ENCODE data around the gene FCHSD2.
"Not testable (repeated sequence)": the region's sequence is repeated elsewhere in the genome, so short reads cannot be mapped to it uniquely, and the experiment has no call there.

The FCHSD2 gene

GRCh38 chr11:73124800-73125199 lies 17.3 kb downstream of the FCHSD2 start:
- Histone ChIP-seq H3K9me3 (ENCODE audit: control insufficient read depth, low read length) (no peaks in the 10 kb centered on the region), H3K4me3 (ENCODE audit: low read length) (no peak overlapping the region), H3K36me3 (ENCODE audit: control insufficient read depth, insufficient read depth, low read length) (no peaks in the 10 kb centered on the region), H3K9ac (ENCODE audit: low read length) (no peak overlapping the region), H3K4me1 (ENCODE audit: control insufficient read depth, insufficient read depth, low read length) (no peaks in the 10 kb centered on the region), H3K27me3 (ENCODE audit: control insufficient read depth, insufficient read depth, low read length) (no peaks in the 10 kb centered on the region)

GRCh38 chr11:73123892-73124291 lies 18.2 kb downstream of the FCHSD2 start:
- H3K36me3 ChIP-seq (ENCODE audit: control insufficient read depth, insufficient read depth, low read length): not testable (repeated sequence)

GRCh38 chr11:73121692-73122091 lies 20.4 kb downstream of the FCHSD2 start:
- Histone ChIP-seq H3K27me3 (ENCODE audit: control insufficient read depth, insufficient read depth, low read length) (no peaks in the 10 kb centered on the region), H3K9ac (ENCODE audit: low read length) (no peak overlapping the region), H3K36me3 (ENCODE audit: control insufficient read depth, insufficient read depth, low read length) (no peaks in the 10 kb centered on the region), H3K4me1 (ENCODE audit: control insufficient read depth, insufficient read depth, low read length) (no peaks in the 10 kb centered on the region), H3K4me3 (ENCODE audit: low read length) (no peak overlapping the region), H3K9me3 (ENCODE audit: control insufficient read depth, low read length) (no peaks in the 10 kb centered on the region)

More at GRCh38 chr11:73123892-73124291, 18.2 kb downstream of the FCHSD2 start:
- not testable (repeated sequence) for H3K4me3 ChIP-seq (ENCODE audit: low read length); H3K9me3 ChIP-seq (ENCODE audit: control insufficient read depth, low read length); H3K9ac ChIP-seq (ENCODE audit: low read length); H3K27me3 ChIP-seq (ENCODE audit: control insufficient read depth, insufficient read depth, low read length); H3K4me1 ChIP-seq (ENCODE audit: control insufficient read depth, insufficient read depth, low read length)

GRCh38 chr11:73117071-73117470 lies 25.0 kb downstream of the FCHSD2 start:
- Histone ChIP-seq H3K27me3 (ENCODE audit: control insufficient read depth, insufficient read depth, low read length) (no peaks in the 10 kb centered on the region), H3K4me3 (ENCODE audit: low read length) (no peak overlapping the region), H3K9me3 (ENCODE audit: control insufficient read depth, low read length) (no peaks in the 10 kb centered on the region), H3K36me3 (ENCODE audit: control insufficient read depth, insufficient read depth, low read length) (no peaks in the 10 kb centered on the region), H3K4me1 (ENCODE audit: control insufficient read depth, insufficient read depth, low read length) (no peaks in the 10 kb centered on the region), H3K9ac (ENCODE audit: low read length) (no peak overlapping the region)

GRCh38 chr11:73116636-73117035 lies 25.5 kb downstream of the FCHSD2 start:
- Histone ChIP-seq H3K4me3 (ENCODE audit: low read length) (no peak overlapping the region), H3K9me3 (ENCODE audit: control insufficient read depth, low read length) (no peaks in the 10 kb centered on the region)

GRCh38 chr11:73114835-73115220 lies 27.3 kb downstream of the FCHSD2 start:
- no peaks in the 10 kb centered on the region for H3K9me3 ChIP-seq (ENCODE audit: control insufficient read depth, low read length)
- H3K27me3 ChIP-seq (ENCODE audit: control insufficient read depth, insufficient read depth, low read length): no peaks in the 10 kb centered on the region
- H3K36me3 ChIP-seq (ENCODE audit: control insufficient read depth, insufficient read depth, low read length): no peaks in the 10 kb centered on the region

More at GRCh38 chr11:73116636-73117035, 25.5 kb downstream of the FCHSD2 start:
- Histone ChIP-seq H3K36me3 (ENCODE audit: control insufficient read depth, insufficient read depth, low read length) (no peaks in the 10 kb centered on the region), H3K9ac (ENCODE audit: low read length) (no peak overlapping the region), H3K4me1 (ENCODE audit: control insufficient read depth, insufficient read depth, low read length) (no peaks in the 10 kb centered on the region), H3K27me3 (ENCODE audit: control insufficient read depth, insufficient read depth, low read length) (no peaks in the 10 kb centered on the region)

GRCh38 chr11:73114110-73114834 lies 27.8 kb downstream of the FCHSD2 start:
- Histone ChIP-seq H3K27me3 (ENCODE audit: control insufficient read depth, insufficient read depth, low read length) (no peaks in the 10 kb centered on the region), H3K9ac (ENCODE audit: low read length) (no peak overlapping the region), H3K4me3 (ENCODE audit: low read length) (no peak overlapping the region), H3K9me3 (ENCODE audit: control insufficient read depth, low read length) (no peaks in the 10 kb centered on the region), H3K4me1 (ENCODE audit: control insufficient read depth, insufficient read depth, low read length) (no peaks in the 10 kb centered on the region), H3K36me3 (ENCODE audit: control insufficient read depth, insufficient read depth, low read length) (no peaks in the 10 kb centered on the region)

More at GRCh38 chr11:73114835-73115220, 27.3 kb downstream of the FCHSD2 start:
- no peak overlapping the region for H3K4me3 ChIP-seq (ENCODE audit: low read length)
- H3K4me1 ChIP-seq (ENCODE audit: control insufficient read depth, insufficient read depth, low read length): no peaks in the 10 kb centered on the region
- no peak overlapping the region for H3K9ac ChIP-seq (ENCODE audit: low read length)

- H3K9me3 ChIP-seq (ENCODE audit: control insufficient read depth, low read length): no peaks in the 10 kb centered on the region
- H3K27me3 ChIP-seq (ENCODE audit: control insufficient read depth, insufficient read depth, low read length): no peaks in the 10 kb centered on the region
- H3K4me3 ChIP-seq (ENCODE audit: low read length): no peak overlapping the region
- no peak overlapping the region for H3K9ac ChIP-seq (ENCODE audit: low read length)
- H3K4me1 ChIP-seq (ENCODE audit: control insufficient read depth, insufficient read depth, low read length): no peaks in the 10 kb centered on the region
- no peaks in the 10 kb centered on the region for H3K36me3 ChIP-seq (ENCODE audit: control insufficient read depth, insufficient read depth, low read length)
Measured at GRCh38 chr11:73113426-73113825, 28.7 kb downstream of the FCHSD2 start.

- no peaks in the 10 kb centered on the region for H3K4me1 ChIP-seq (ENCODE audit: control insufficient read depth, insufficient read depth, low read length)
- H3K9ac ChIP-seq (ENCODE audit: low read length): no peak overlapping the region
- no peaks in the 10 kb centered on the region for H3K9me3 ChIP-seq (ENCODE audit: control insufficient read depth, low read length)
- H3K27me3 ChIP-seq (ENCODE audit: control insufficient read depth, insufficient read depth, low read length): no peaks in the 10 kb centered on the region
- no peak overlapping the region for H3K4me3 ChIP-seq (ENCODE audit: low read length)
- no peaks in the 10 kb centered on the region for H3K36me3 ChIP-seq (ENCODE audit: control insufficient read depth, insufficient read depth, low read length)
Measured at GRCh38 chr11:73107597-73107996, 34.5 kb downstream of the FCHSD2 start.

- Histone ChIP-seq H3K9ac (ENCODE audit: low read length) (no peak overlapping the region), H3K9me3 (ENCODE audit: control insufficient read depth, low read length) (no peaks in the 10 kb centered on the region), H3K36me3 (ENCODE audit: control insufficient read depth, insufficient read depth, low read length) (no peaks in the 10 kb centered on the region), H3K27me3 (ENCODE audit: control insufficient read depth, insufficient read depth, low read length) (no peaks in the 10 kb centered on the region), H3K4me3 (ENCODE audit: low read length) (no peak overlapping the region), H3K4me1 (ENCODE audit: control insufficient read depth, insufficient read depth, low read length) (no peaks in the 10 kb centered on the region)
Measured at GRCh38 chr11:73106347-73106746, 35.8 kb downstream of the FCHSD2 start.

GRCh38 chr11:73100578-73100977 lies 41.5 kb downstream of the FCHSD2 start:
- Histone ChIP-seq H3K9me3 (ENCODE audit: control insufficient read depth, low read length) (no peaks in the 10 kb centered on the region), H3K27me3 (ENCODE audit: control insufficient read depth, insufficient read depth, low read length) (no peaks in the 10 kb centered on the region), H3K4me3 (ENCODE audit: low read length) (no peak overlapping the region), H3K36me3 (ENCODE audit: control insufficient read depth, insufficient read depth, low read length) (no peaks in the 10 kb centered on the region), H3K9ac (ENCODE audit: low read length) (no peak overlapping the region), H3K4me1 (ENCODE audit: control insufficient read depth, insufficient read depth, low read length) (no peaks in the 10 kb centered on the region)

- Histone ChIP-seq H3K9ac (ENCODE audit: low read length) (no peak overlapping the region), H3K4me1 (ENCODE audit: control insufficient read depth, insufficient read depth, low read length) (no peaks in the 10 kb centered on the region)
Measured at GRCh38 chr11:73099512-73100266, 42.4 kb downstream of the FCHSD2 start.

More at GRCh38 chr11:73099512-73100266, 42.4 kb downstream of the FCHSD2 start:
- H3K36me3 ChIP-seq (ENCODE audit: control insufficient read depth, insufficient read depth, low read length): no peaks in the 10 kb centered on the region
- H3K9me3 ChIP-seq (ENCODE audit: control insufficient read depth, low read length): no peaks in the 10 kb centered on the region
- H3K27me3 ChIP-seq (ENCODE audit: control insufficient read depth, insufficient read depth, low read length): no peaks in the 10 kb centered on the region
- H3K4me3 ChIP-seq (ENCODE audit: low read length): no peak overlapping the region
